ENCODE measurements around the gene PKD2.
"Not testable (repeated sequence)": the region's sequence is repeated elsewhere in the genome, so short reads cannot be mapped to it uniquely, and the experiment has no call there.

The PKD2 gene

DNA sequence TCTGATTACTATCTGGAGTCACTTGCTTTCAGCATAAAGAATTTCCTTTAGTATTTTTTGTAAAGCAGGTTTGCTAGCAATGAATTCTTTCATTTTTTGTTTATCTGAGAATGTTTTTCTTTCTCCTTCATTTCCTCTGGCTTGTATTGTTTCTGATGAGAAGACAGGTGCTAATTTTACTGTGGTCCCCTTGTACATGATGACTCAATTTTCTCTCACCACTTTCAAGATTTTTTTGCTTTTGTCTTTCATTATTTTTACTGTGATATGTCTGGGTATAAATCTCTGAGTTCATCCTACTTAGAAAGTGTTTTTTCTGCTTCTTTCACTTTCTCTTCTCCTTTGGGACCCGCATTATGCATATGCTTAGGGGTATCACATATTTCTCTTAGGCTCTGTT, 62.6 kb downstream of the PKD2 start:
- DNase-seq (ENCODE audit: low read depth): no peak

DNA sequence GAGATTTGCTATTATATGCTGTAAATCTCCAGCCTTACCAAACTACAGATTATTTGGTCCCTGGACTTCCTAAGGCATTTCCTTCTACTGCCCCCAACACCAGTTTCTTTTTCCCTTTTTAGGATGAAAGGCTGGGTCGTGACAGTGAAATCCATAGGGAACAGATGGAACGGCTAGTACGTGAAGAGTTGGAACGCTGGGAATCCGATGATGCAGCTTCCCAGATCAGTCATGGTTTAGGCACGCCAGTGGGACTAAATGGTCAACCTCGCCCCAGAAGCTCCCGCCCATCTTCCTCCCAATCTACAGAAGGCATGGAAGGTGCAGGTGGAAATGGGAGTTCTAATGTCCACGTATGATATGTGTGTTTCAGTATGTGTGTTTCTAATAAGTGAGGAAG, 67.9 kb downstream of the PKD2 start:
- DNase-seq (ENCODE audit: low read depth): no peak

DNA sequence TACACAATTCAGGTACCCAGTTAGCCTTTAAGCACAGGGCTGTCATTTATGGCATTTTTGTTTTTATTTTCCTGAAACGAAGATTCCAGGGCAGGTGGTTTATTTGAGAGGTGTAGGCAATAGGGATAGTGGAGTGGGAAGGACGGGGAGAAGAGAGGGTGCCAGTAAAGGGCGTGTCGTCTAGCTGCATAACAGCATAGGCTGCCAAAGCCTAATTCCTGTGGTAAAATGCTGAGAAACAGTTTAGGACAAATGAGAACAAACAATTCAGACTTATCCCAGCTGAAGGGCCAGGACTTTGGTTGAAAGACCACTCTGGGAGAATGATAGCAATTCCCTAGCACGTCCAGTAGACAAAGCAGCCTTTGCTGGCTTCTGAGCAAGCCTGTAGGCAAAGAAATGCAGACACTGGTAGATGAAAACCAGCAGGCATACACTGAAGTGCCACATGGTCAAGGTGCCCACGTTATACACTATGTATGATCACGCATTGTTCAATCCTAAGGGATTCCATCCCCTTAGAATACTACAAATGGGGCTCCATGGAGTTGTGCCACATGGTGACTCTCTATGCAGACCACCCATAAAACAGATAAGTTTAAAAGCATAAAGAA, 70.6 kb downstream of the PKD2 start:
- DNase-seq (ENCODE audit: low read depth): no peak

DNA sequence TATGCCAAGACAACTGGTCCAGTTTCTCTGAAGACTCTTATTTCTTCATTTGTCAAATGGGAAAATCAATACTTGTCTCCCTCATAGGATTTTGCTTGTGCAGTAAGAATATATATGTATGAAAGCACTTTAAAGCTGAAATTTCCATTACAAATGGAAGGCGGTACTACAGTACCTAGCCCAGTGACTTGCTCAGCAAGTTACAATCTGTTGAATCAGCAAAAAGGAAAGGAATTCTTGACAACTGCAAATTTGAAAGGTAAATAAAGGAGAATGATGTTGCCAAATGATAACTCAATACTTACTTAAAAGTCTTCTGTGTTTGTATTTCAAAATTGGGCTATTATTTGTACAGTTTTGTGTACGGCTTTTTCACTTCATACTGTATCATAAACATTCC, 71.1 kb downstream of the PKD2 start:
- DNase-seq (ENCODE audit: low read depth): no peak

DNA sequence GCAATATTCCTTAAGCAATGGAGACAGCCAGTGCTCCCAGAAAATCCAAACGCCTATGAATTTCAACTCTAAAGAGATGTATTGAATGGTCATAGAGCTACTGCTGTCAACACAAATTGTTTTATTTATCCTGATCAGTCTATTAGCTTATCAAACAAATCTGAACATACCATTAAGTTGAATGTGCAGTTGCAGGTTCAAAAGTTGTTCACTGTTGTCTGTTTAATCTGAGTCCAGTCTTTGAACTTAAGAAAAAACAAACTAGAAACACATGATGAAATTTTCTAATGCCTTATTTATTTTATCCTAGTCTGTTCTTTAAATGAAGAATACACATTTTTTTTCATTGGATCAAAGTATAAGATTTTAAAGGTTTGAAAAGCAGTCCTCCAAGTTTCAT, 73.2 kb downstream of the PKD2 start:
- no peak for DNase-seq (ENCODE audit: low read depth)

DNA sequence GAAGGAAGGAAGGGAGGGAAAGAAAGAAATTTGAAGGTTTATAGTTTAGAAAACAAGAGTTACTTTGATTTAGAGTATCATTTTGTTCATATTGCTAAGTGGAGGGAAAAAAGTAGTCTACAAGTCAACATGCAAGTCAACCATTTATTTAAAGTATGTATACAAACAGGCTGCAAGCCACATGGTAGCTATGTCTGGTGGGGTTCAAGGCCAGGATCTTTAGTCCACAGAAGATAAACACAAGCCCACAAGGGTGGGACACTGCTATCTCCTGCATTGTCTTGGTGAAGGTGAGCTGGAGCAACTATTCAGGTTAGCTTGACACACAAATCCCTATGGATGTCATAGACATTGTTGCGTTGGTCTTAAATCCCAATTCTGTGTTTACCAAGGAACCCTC, 79.6 kb downstream of the PKD2 start:
- no peak for DNase-seq (ENCODE audit: low read depth)

DNA sequence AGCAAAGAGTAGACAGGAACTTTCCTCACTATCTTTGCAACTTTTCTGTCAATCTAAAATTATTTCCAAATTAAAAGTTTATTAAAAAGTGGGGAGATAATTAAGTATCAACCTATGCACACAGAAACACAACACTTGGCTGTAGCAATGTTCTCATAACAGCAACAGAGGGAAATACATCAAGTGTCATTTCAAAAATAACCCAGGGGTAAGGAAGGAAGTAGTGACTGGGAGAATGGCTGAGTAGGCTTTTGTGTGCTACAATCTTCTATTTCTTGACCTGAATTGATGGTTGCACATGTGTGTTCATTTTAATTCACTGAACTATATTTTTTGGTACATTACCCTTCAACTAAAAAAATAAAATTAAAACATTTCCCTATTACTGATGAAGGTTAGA, 83.5 kb downstream of the PKD2 start:
- DNase-seq (ENCODE audit: low read depth): no peak

DNA sequence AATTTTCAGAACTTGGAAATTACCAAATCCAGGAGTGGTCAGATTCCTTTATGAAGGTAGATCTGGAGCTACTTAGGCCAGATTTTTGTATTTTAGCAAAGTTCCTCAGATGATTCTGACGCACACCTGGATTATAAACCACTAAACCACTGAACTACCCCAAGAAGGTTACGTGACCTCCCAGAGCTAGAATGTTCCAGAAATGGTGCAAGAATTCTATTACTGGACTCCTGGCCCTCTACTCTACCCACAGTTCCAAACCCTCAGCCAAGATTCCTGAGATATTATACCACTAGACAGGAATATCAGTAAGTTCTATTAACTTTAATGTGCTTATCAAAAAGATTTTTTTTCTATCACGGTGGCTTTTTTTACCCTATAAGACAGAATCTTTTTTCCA, 83.9 kb downstream of the PKD2 start:
- peak; percentile 29 for DNase-seq (ENCODE audit: low read depth)

DNA sequence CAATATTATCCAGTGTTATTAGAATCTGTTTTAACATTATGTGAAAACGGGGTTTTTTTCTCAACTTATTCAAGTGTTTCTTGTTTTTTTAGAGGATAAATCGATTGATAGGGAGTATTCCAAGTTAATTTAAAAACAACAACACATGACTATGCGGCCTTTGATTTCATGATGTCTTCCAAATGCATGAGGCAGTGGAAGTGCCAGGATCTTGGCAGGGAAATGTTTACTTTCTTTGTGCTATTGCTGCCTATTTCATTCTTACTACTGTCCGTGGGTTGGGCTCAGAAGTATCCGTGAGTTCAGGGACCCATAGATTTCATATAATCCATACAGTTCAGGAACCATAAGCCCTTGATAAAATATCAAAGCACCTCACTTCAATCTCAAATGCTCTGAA, 86.4 kb downstream of the PKD2 start:
- DNase-seq (ENCODE audit: low read depth): no peak

DNA sequence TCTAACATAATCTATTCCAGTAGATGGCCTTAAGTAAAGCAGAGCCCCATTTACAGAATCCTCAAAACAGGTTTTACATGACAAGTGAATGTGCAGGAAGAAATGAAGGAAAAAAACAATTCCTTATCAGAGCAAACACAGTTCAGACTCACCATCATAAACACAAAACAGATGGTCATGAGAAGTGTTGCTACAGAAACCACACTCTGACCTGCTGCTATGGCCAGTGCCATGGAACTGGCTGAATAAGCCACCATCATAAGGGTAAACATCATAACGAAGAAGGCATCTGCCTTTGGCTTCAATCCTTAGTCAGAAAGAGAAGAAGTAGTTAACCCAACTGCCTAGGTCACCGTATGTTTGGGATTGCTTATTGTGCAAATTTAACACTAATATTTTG, 89.9 kb downstream of the PKD2 start:
- DNase-seq (ENCODE audit: low read depth): peak; percentile 47

DNA sequence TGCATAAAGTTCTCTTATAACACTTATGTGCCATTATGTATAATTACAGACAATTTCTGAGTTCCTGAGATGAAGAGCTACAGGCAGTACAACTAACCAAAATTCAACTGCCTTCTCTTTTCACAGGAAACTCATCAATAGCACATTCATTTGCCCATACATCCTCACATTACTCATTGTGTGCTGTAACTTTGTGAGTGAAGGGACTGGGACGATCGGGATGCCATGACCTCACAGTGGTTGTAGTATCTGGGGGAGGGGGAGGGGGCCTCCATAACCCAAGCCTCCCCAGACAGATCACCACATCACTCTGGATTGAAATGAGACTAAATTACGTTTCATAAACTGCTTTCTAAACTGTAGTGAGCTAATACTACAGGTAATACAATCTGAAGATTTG, 90.3 kb downstream of the PKD2 start:
- DNase-seq (ENCODE audit: low read depth): no peak

DNA sequence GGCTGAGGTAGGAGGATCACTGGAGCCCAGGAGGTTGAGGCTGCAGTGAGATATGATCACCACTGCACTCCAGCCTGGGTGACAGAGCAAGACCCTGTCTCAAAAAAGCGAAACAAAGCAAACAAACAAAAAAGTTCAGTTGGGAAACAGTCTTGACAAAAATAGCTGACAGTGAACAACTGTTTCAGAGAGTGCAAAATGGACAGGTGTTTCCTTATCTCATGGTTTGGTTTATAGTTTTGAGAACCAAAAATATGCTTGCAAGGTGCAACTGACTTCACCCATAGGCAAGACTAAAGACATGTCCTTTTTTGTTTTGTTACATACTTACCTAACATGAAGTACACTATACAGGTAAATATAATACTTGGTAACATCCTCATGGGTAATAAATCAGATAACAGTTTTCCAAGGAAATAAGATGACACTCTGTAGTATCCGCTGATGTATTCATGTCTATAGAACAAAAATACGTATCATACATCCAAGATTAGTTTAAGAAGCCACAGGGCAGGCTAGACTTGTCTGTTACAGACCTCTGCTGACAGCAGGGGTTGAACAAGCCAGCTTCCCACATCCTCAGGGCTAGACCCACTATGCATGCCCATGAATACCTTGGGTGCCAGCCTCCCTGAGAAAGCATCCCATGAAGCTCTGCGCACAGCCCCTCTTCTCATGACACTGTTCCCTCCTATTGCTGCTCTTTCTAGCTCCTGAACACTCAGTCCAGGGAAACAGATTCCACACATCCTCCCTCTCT, 91.7 kb downstream of the PKD2 start:
- no peak for DNase-seq (ENCODE audit: low read depth)

DNA sequence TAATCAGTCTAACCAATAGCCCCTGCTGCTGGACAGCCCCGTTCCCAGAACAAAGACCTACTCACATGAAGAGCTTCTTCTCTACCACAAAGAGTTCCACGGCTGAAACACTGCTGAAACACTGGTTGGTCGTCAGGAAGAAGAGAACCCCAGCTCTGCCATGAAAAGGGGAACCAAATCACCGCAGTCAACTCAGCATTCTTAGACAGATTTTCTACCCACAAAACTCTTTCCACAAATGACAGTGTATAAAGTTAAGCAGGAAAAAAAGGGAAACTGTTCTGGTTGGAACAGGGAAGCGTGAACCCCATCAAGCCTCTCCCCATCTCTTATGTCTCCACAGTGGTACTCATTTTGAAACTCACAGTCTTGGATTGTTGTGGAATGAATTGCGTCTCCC, 93.7 kb downstream of the PKD2 start:
- DNase-seq (ENCODE audit: low read depth): no peak

DNA sequence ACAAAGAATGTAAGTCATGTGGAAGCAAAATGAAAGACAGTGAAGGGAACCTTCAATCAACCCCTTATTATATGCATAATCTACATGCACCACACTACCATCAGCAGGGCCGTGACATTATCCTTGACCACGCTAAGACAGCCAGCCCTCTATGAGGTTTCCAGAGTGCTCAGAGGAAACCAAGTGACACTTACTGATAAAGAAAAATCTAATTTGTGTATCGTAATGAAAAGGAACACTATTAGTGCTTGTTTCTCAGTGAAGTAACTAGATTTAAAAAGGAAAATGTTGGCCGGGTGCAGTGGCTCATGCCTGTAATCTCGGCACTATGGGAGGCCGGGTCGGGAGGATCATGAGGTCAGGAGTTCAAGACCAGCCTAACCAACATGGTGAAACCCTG, 94.6 kb downstream of the PKD2 start:
- no peak for DNase-seq (ENCODE audit: low read depth)

DNA sequence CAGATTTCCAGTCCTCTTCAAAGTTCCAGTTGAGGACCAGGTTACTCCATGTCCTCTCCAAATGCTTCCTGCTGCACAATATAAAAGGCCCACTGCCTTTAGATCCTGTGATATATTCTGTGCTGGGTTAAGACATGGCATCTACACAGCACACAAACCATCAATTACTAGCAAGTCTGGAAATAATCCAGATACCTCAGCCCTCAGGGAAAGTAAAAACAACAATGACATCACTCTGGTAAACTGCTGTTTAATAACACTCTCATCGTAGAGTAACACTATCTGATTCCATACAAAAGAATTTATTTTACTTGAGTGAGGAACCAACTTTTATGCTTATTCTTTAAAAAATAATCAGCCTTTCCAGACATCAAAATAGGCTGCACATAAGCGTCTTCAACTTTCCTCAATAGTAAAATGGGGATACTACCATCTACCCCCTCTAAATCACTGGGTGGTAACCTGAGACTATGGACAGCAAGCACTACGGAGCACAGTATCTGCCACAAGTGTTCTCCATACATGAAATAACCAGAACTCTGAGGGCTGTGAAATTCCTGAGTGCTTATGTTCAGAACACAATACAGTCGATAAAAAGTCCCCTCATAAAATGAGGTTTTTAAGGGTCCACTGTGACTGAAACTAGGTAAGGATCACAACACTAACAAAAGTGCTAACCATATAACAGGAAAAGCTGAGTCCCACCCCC, 97.6 kb downstream of the PKD2 start:
- DNase-seq (ENCODE audit: low read depth): peak; percentile 88

DNA sequence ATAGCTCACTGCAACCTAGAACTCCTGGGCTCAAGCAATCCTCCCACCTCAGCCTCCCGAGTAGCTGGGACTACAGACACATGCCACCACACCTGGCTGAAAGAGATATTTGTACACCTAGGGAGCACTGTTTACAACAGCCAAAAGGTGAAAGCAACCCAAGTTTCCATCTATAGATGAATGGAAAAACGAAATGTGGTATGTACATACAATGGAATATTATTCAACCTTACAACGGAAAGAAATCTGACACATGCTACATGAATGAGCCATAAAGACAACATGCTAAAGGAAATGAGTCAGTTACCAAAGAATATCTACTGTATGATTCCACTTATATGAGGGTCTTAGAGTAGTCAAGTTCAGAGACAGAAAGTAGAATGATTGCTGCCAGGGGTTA, 98.8 kb downstream of the PKD2 start:
- peak; percentile 8 for DNase-seq (ENCODE audit: low read depth)

DNA sequence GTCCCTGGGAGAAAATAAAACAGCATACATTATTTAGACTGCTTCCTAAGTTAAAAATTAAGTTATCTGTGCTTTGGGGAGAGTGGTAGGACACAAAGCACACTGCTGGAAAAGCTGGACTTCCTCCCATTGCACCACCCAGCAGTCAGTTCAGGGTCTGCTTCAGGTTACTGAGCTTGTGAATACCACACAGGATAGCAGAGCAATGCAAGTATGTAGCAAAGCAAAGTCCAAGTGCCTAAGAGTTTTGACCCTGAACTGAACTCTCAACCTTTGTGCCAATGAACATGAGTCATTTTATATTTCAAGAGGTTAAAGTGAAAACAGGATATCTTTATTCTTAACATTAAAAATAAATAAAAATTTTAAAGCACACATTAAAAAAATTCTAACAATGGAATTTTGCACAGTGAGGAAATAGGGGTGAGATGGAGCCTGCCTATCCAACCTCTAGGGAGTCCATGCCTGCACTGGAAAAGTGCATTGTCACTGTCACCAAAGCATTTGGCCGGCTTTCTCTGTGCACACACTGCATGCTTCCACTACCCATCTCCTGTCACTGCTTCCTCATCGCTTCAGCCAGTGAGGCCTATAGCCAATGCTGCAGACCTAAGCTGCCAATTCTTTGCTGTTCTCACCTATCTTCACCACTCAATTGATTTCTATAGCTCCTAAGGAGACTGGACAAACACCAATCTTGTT, 100.1 kb downstream of the PKD2 start:
- DNase-seq (ENCODE audit: low read depth): peak; percentile 24

DNA sequence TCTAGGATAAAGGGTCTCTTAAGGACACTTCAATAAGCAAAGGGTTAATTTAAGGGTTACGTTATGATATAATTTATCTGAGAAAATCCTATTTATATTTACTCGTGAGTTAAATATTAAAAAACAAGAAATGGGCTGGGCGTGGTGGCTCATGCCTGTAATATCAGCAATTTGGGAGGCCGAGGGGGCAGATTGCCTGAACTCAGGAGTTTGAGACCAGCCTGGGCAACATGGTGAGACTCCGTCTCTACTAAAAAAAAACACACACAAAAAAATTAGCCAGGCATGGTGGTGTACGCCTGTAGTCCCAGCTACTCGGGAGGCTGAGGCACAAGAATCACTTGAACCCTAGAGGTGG, 100.7 kb downstream of the PKD2 start:
- not testable (repeated sequence) for DNase-seq (ENCODE audit: low read depth)

DNA sequence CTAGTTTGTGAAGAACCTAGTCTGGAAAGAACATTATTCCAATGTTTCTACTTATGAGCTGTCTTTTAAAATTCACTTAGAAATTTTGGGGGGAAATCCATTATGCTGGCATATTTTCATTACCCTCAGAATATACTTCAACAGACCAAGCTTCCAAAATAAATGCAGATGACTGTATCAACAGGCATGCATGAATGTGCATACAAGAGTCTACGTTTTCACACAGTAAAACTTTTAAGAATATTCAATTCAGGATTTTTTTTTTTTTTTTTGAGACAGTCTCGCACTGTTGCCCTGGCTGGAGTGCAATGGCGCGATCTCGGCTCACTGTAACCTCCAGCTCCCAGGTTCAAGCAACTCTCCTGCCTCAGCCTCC, 101.3 kb downstream of the PKD2 start:
- DNase-seq (ENCODE audit: low read depth): no peak

DNA sequence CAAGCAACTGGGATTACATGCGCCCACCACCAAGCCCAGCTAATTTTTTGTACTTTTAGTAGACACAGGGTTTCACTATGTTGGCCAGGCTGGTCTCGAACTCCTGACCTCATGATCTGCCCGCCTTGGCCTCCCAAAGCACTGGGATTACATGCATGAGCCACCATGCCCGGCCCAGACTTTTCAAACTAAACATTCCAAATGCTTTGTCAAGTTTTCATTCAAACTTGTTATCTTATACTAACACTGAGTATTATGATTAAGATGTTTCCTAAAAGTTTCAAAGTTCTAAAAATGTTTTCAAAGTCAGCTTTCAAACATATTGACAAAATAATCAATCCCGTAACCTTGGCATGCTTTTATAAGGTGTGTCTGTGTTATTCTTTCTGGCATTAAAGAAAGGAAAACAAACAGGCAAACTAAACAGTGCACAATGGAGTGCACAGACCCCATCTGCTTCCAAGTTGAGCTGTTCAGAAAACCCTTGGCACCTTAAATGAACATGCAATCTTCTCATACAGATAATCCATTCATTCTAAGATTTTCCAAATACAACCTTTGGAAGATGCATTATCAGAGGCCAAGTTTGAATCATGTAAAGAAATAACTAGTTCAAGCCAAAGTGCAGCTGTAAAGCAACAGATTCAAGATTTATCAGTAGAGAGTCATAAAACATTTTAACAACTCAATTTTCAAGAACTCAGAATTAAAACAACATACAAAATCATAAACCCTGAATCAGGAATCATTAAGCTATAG, 101.9 kb downstream of the PKD2 start:
- no peak for DNase-seq (ENCODE audit: low read depth)

DNA sequence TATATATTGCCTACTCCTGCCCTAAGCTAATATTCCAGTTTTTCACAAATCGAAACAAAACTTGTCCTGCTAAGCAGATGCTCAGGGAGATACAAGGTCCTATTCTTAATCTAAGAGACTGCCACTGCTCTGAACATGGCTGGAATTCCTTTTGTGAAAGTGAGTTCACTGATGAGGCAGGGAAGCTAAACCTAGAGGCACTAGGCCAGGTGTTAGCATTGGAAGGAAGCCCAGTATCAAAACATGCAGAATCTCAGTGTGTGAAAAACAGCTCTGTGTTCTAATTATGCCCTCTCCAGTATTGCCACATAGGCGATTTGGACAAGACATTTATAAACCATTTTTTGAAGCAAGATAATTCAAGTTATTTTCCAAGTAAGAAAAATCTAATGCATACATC, 103.4 kb downstream of the PKD2 start:
- no peak for DNase-seq (ENCODE audit: low read depth)

DNA sequence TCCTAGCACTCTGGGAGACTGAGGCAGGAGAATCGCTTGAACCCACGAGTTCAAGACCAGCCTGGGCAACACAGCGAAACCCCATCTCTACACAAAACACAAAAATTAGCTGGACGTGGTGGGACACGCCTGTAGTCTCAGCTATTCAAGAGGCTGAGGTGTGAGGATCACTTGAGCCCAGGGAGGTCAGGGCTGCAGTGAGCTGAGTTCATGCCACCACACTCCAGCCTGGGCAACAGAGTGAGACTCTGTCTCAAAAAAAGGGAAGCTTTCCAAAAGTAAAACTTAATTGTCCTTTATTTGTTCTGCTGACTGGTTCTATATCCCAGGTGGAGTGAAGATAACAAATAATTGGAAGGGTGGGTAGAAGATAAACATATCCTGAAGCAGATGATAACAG, 105.4 kb downstream of the PKD2 start:
- DNase-seq (ENCODE audit: low read depth): no peak
